RWPE2 (cell line): ENCODE results near the gene TEX51.

Experiments
- ATAC-seq: fragments of 200-7000 bp; cut with Tn5 transposase; 3 replicates; pipeline ENCODE4 v1.9.1; 2021; ENCODE audit warnings: low read depth
- DNase-seq: peaks from one replicate; pipeline ENCODE4 v3.0.0-alpha.2; 2020; ENCODE audit warnings: low spot score
- H3K27ac ChIP-seq: fragments of 450-650 bp; 2 replicates; pipeline ENCODE4 v1.5.1; 2017; ENCODE audit warnings: mild to moderate bottlenecking; ENCODE audit not compliant: poor library complexity, severe bottlenecking
- H3K27me3 ChIP-seq: fragments of 250-450 bp; sonication (Bioruptor Pico); 2 replicates; pipeline ENCODE4 v1.5.1; 2021; ENCODE audit warnings: mild to moderate bottlenecking, moderate library complexity; ENCODE audit not compliant: insufficient read depth, poor library complexity, severe bottlenecking
- H3K36me3 ChIP-seq: fragments of 250-450 bp; sonication (Bioruptor Pico); 2 replicates; pipeline ENCODE4 v1.5.1; 2020; ENCODE audit warnings: low read depth, mild to moderate bottlenecking, moderate library complexity
- H3K4me1 ChIP-seq: fragments of 250-450 bp; sonication (Bioruptor Pico); 2 replicates; pipeline ENCODE4 v1.5.1; 2021; ENCODE audit warnings: mild to moderate bottlenecking, moderate library complexity; ENCODE audit not compliant: insufficient read depth, poor library complexity, severe bottlenecking
- H3K4me3 ChIP-seq: fragments of 250-450 bp; sonication (Bioruptor Pico); 2 replicates; pipeline ENCODE4 v1.5.1; 2021; ENCODE audit warnings: mild to moderate bottlenecking, moderate library complexity; ENCODE audit not compliant: severe bottlenecking
- H3K9me3 ChIP-seq: fragments of 250-450 bp; sonication (Bioruptor Pico); 2 replicates; pipeline ENCODE4 v1.5.1; 2021; ENCODE audit warnings: mild to moderate bottlenecking, moderate library complexity; ENCODE audit not compliant: severe bottlenecking
- TF ChIP-seq, protein P1 (sequence below): fragments of 450-650 bp; IDR thresholded peaks from one replicate; pipeline ENCODE4 v1.5.1; 2017; ENCODE audit warnings: mild to moderate bottlenecking, moderate library complexity; ENCODE audit not compliant: poor library complexity, severe bottlenecking

Gene TEX51

DNA sequence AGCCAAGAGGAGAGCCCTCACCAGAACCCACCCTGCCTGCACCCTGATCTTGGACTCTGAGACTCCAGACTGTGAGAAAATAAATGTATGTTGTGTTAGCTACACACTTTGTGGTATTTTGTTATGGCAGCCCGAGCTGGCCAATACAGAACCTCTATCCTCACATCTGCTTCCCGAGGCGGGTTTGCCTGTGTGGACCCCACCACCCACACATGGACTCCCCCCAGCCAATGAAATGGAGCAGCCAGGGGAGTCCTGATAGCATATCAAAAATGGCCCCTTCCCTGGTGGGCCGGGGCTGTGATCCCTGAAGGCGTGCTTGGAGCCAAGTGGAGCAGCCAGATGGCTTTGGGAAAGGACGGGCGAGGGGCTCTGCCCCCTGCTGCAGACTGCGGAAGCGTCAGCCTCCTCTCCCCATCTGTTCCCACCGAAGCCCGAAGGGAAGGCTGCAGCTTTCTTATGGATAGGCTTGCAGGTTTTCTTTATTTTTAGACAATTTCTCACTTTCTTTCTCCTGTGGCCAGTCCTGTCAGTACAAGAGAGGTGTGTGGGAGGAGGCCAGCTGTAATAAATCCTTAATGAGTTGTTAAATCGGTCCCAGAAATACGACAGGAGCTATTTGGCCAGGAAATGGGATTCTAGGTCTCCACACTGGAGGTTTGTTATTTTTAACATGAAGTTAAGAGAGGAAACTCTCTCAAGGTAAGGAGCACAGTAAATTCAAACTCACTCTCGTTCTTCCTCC is 34.4 kb downstream of the TEX51 start:
- DNase-seq (no peak), ATAC-seq (no peak)
- H3K9me3 ChIP-seq = no peaks in the 10 kb centered on the region
- TF ChIP-seq, protein P1, sequence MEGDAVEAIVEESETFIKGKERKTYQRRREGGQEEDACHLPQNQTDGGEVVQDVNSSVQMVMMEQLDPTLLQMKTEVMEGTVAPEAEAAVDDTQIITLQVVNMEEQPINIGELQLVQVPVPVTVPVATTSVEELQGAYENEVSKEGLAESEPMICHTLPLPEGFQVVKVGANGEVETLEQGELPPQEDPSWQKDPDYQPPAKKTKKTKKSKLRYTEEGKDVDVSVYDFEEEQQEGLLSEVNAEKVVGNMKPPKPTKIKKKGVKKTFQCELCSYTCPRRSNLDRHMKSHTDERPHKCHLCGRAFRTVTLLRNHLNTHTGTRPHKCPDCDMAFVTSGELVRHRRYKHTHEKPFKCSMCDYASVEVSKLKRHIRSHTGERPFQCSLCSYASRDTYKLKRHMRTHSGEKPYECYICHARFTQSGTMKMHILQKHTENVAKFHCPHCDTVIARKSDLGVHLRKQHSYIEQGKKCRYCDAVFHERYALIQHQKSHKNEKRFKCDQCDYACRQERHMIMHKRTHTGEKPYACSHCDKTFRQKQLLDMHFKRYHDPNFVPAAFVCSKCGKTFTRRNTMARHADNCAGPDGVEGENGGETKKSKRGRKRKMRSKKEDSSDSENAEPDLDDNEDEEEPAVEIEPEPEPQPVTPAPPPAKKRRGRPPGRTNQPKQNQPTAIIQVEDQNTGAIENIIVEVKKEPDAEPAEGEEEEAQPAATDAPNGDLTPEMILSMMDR = no peak
- no peak overlapping the region for H3K4me3 ChIP-seq
- no peaks in the 10 kb centered on the region for H3K36me3 ChIP-seq
- peaks cover 16% of the 10 kb centered on the region for H3K27me3 ChIP-seq
- no peaks in the 10 kb centered on the region for H3K4me1 ChIP-seq
- no peak overlapping the region for H3K27ac ChIP-seq

DNA sequence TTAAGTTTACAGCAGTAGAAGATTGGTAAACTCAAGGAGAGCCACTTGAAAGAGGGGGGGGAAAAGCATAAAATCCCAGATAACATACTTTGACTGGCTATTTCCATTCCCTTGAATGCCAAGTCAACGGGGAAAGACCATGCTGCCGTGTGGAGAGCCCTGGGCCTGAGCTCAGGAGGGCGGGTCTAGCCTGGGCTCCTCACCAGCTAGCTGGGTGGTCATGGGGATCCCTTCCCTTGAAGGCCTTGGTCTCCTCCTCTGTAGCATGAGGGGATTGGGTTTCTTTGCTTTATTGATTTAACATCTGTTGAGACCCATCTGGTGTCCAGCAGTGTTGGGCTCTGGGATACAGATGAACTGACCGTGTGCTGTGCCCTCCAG is 35.0 kb downstream of the TEX51 start:
- DNase-seq (no peak), ATAC-seq (no peak)
- TF ChIP-seq, protein P1 = no peak
- H3K27ac ChIP-seq = no peak overlapping the region
- no peaks in the 10 kb centered on the region for H3K9me3 ChIP-seq
- no peaks in the 10 kb centered on the region for H3K36me3 ChIP-seq
- H3K4me3 ChIP-seq = no peak overlapping the region
- peaks cover 16% of the 10 kb centered on the region for H3K27me3 ChIP-seq
- H3K4me1 ChIP-seq = no peaks in the 10 kb centered on the region

DNA sequence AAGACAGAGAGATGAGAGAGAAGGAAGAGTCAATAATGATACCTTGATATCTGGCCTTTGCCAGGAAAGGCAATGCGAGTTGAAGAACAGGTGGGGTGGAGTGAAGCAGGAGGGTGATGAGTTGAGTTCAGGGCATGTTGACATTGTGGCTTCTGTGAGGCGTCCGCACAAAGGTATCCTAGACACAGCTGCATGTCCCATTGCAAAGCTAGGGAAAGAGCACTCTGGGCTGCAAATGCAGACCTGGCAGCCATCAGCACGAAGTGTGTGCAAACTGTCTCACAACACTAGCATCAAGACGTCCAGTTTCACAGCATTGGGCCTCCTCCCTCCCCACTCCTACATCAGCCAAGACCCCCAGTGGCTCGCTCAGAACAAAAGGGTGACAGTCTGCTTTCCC is 36.1 kb downstream of the TEX51 start:
- no peak overlapping the region for H3K27ac ChIP-seq
- no peaks in the 10 kb centered on the region for H3K36me3 ChIP-seq
- ATAC-seq = no peak
- H3K4me1 ChIP-seq = no peaks in the 10 kb centered on the region
- TF ChIP-seq, protein P1 = no peak
- H3K9me3 ChIP-seq = no peaks in the 10 kb centered on the region
- H3K27me3 ChIP-seq = peaks cover 13% of the 10 kb centered on the region
- no peak for DNase-seq
- no peak overlapping the region for H3K4me3 ChIP-seq

DNA sequence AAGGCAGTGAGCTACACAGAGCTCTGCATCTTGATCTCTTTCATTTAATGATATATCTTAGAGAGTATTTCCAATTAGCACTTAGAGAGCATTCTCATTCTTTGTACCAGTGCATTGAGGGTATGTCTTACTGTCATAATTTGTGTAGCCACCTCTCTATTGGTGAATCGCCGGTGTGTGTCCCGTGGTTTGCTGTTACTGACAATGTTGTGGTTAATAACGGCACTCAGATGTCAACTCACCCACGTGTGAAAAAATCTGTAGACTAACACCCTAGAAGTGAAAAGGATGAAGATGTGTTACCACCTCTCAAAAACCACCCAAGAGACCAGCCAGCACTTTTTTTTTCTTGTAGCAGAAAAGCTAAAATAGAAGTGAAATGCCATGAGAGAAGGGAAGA is 37.1 kb downstream of the TEX51 start:
- Histone ChIP-seq H3K4me1 (no peaks in the 10 kb centered on the region), H3K9me3 (no peaks in the 10 kb centered on the region), H3K36me3 (no peaks in the 10 kb centered on the region), H3K27ac (no peak overlapping the region), H3K27me3 (peaks cover 13% of the 10 kb centered on the region), H3K4me3 (no peak overlapping the region)
- DNase-seq (no peak), ATAC-seq (no peak)
- TF ChIP-seq, protein P1 = no peak

DNA sequence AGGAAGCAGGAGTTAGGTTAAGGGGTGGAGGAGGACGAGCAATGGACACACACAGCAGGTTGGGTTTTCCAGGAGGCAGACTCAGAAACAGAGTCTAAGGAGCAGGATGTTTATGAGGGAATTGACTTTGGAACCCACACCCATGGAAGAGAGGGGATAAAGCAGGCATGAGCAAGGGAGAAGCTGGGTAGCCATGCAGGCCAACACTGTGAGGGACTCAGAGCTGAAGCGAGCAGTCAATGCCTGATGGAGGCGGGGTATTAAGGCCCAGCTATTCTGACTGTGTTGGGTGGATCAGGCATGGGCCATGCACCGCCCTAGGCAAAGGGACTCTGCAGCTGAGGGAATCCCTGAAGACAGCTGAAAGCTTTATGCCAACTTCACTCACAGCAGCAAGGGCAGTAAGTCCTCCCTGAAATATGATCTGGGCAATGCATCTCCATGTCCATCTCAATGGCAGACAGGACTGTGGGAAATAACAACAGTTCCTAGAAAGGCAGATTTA is 37.6 kb downstream of the TEX51 start:
- TF ChIP-seq, protein P1 = no peak
- Histone ChIP-seq H3K4me1 (no peaks in the 10 kb centered on the region), H3K36me3 (no peaks in the 10 kb centered on the region), H3K27ac (no peak overlapping the region), H3K9me3 (no peaks in the 10 kb centered on the region), H3K4me3 (no peak overlapping the region), H3K27me3 (peaks cover 13% of the 10 kb centered on the region)
- no peak for ATAC-seq
- no peak for DNase-seq
